Colonic mucosa (tissue), 4 donors: ENCODE measurements around the gene BRDT. TPM values are rescaled to one million over a fixed set of nuclear protein-coding genes. Genes with fewer than 3 reads are reported as not detected.

Experiments used
- DNase-seq: peaks from one replicate; pipeline ENCODE4 v3.0.0-alpha.2; 2020
- H3K27ac ChIP-seq: fragments of 200-600 bp; one replicate; pipeline ENCODE4 v1.8.0; 2021
- H3K27me3 ChIP-seq: fragments of 200-600 bp; one replicate; pipeline ENCODE4 v1.8.0; 2021
- H3K36me3 ChIP-seq: fragments of 200-600 bp; one replicate; pipeline ENCODE4 v1.8.0; 2021
- H3K4me1 ChIP-seq: fragments of 200-600 bp; one replicate; pipeline ENCODE4 v1.8.0; 2021; ENCODE audit warnings: mild to moderate bottlenecking
- H3K4me3 ChIP-seq: fragments of 200-600 bp; one replicate; pipeline ENCODE4 v1.8.0; 2021
- H3K9ac ChIP-seq, 2 donors: one replicate each; pipeline ENCODE4 v1.7.0; 2013; ENCODE audit warnings: control low read depth in 2 of 2, low read depth in 2 of 2, low read length in 2 of 2
- H3K9me3 ChIP-seq: fragments of 200-600 bp; one replicate; pipeline ENCODE4 v1.8.0; 2021
- intact Hi-C: fragments of 100-400 bp; cut with DNase I; formaldehyde crosslinking; loops from one replicate; pipeline ENCODE4 v1.14.1; 2022
- total RNA-seq, 2 donors: library from RNA; stranded (reverse); fragmentation: NEBNext Ultra II Directional in 1 of 2; extraction: Animal tissue kit (Norgen Biotek cat#: 25700) in 1 of 2; gene quantifications; one replicate each; pipeline ENCODE4 v1.2.1, GENCODE V29; 2021
- TF ChIP-seq, protein P1 (sequence below): fragments of 200-600 bp; IDR thresholded peaks from one replicate; pipeline ENCODE4 v1.8.0; 2022; ENCODE audit warnings: antibody characterized with exemption, mild to moderate bottlenecking
- donor health status: healthy.
- donor health status: DM: no; HTN: no; CAD: no.
- donor health status: DM: no; HTN: no; CAD: no.

The BRDT gene
- total RNA-seq, 2 donors from 2014 or later: not detected

DNA sequence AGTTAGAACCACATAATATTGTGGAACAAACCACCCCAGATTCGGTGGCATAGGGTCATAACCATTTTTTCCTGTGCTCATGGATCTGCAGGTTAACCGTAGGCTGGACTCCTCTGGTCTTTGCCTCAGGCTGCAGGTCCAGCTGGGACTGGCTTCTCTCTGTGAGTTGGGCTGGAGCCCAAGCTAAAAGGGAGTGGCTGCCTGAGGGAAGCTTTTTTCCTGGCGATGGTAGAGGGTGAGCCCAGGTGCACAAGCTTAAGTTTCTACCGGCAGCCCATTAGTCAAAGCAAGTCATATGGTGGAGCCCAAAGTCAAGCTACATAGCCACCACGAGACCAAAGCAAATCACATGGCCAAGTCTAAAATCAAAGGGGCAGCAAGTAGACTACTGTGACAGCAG lies 94.4 kb downstream of the BRDT start:
- H3K9me3 ChIP-seq: no peaks in the 10 kb centered on the region
- H3K9ac ChIP-seq: no peak overlapping the region
- no peaks in the 10 kb centered on the region for H3K36me3 ChIP-seq
- H3K27me3 ChIP-seq: no peaks in the 10 kb centered on the region
- TF ChIP-seq, protein P1, sequence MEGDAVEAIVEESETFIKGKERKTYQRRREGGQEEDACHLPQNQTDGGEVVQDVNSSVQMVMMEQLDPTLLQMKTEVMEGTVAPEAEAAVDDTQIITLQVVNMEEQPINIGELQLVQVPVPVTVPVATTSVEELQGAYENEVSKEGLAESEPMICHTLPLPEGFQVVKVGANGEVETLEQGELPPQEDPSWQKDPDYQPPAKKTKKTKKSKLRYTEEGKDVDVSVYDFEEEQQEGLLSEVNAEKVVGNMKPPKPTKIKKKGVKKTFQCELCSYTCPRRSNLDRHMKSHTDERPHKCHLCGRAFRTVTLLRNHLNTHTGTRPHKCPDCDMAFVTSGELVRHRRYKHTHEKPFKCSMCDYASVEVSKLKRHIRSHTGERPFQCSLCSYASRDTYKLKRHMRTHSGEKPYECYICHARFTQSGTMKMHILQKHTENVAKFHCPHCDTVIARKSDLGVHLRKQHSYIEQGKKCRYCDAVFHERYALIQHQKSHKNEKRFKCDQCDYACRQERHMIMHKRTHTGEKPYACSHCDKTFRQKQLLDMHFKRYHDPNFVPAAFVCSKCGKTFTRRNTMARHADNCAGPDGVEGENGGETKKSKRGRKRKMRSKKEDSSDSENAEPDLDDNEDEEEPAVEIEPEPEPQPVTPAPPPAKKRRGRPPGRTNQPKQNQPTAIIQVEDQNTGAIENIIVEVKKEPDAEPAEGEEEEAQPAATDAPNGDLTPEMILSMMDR: no peak
- intact Hi-C loops: no loop called here
- no peaks in the 10 kb centered on the region for H3K4me1 ChIP-seq
- H3K4me3 ChIP-seq: no peak overlapping the region
- H3K27ac ChIP-seq: no peak overlapping the region
- DNase-seq: no peak

DNA sequence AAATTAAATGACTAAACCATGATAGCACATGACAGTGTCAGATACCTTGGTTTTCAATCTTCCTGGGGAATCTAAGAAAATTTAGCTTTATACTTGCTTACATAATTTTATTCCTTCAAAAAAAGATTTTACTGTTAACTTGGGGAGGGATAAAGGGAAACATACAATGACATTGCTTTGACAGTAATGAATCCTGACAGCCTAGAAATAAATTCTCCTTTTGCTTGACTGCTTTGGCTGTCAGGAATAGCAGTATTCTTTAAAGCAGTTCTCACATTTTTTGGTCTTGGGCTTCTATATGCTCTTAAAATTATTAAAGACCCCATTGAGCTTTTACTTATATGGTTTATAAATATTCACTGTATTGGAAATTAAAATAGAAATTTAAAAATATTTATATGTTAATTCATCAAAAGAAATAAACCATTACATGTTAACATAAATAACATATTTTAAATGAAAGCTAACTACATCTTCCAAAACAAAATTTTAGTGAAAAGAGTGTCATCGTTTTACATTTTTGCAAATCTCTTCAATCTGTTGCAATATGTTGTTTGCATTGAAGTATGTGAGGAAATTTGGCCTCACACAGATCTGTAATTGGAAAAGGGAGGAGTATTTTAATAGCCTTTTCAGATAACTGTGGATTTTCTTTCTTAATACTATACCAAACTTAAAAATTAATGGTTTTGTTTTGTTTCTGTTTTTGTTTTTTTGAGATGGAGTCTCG lies 96.7 kb downstream of the BRDT start:
- Histone ChIP-seq H3K4me1 (no peaks in the 10 kb centered on the region), H3K4me3 (no peak overlapping the region), H3K9me3 (no peaks in the 10 kb centered on the region), H3K9ac (no peak overlapping the region), H3K36me3 (no peaks in the 10 kb centered on the region), H3K27ac (no peak overlapping the region), H3K27me3 (no peaks in the 10 kb centered on the region)
- DNase-seq: no peak
- intact Hi-C loops: no loop called here
- TF ChIP-seq, protein P1: no peak

DNA sequence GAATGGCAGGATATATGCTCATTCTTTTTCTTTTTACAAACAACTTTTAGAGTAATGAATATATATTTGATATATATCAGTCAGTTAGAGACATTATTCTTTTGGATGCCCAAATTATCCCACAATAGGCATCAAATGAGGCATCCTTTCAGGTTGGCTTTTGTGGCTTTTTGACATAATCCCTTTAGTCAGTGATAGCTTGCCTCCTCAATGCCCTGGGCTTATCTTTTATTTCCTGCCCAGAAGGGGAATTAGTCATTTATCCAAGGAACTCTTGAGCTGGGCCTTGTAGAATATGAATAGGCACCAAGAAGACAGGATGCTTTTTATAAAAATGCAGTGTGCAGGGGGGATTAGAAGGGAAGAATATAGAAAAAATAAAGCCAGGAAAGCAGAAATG lies 102.7 kb downstream of the BRDT start:
- Histone ChIP-seq H3K4me1 (no peaks in the 10 kb centered on the region), H3K4me3 (no peak overlapping the region), H3K27ac (no peak overlapping the region), H3K27me3 (no peaks in the 10 kb centered on the region), H3K9ac (no peak overlapping the region), H3K36me3 (no peaks in the 10 kb centered on the region), H3K9me3 (no peaks in the 10 kb centered on the region)
- TF ChIP-seq, protein P1: no peak
- DNase-seq: no peak
- intact Hi-C loops: no loop called here

Other genes with a start within 250 kb of the BRDT start
- gene TGFBR3, start 63.2 kb upstream of the BRDT start, total RNA-seq: 10 to 100 TPM in 1 of 2 donors, 1 to 10 TPM in 1; 8.4 to 16.0 TPM
- gene EPHX4, start 80.6 kb downstream of the BRDT start, total RNA-seq: under 1 TPM; 0.17 to 0.40 TPM
- gene SETSIP, start 126.0 kb downstream of the BRDT start, total RNA-seq: not detected
- gene BTBD8, start 130.9 kb downstream of the BRDT start, total RNA-seq: 1 to 10 TPM; 3.1 to 4.1 TPM